Naive B cell (primary cell): Measurements from ENCODE around the gene F2R. TPM values are rescaled to one million over a fixed set of nuclear protein-coding genes. Genes with fewer than 3 reads are reported as not detected.

Source experiments
- ATAC-seq, 2 donors: fragments of 150-1000 bp; cut with Tn5 transposase; 2 replicates each; pipeline ENCODE4 v1.10.0; 2021; ENCODE audit warnings: low read depth in 2 of 2, mild to moderate bottlenecking in 2 of 2, moderate library complexity in 2 of 2
- DNase-seq: peaks from one replicate; pipeline ENCODE4 v3.0.0; 2022
- H3K27ac Mint-ChIP-seq, 6 donors: one replicate each; pipeline ENCODE4 v1.8.0; 2020 to 2022; ENCODE audit warnings: mild to moderate bottlenecking in 6 of 6, mixed read lengths in 6 of 6, moderate library complexity in 5 of 6, inconsistent platforms in 2 of 6
- H3K27me3 Mint-ChIP-seq, 3 donors: one replicate each; pipeline ENCODE4 v1.8.0; 2021 to 2022; ENCODE audit warnings: mixed read lengths in 3 of 3, mild to moderate bottlenecking in 1 of 3
- H3K36me3 Mint-ChIP-seq, 2 donors: one replicate each; pipeline ENCODE4 v1.8.0; 2020 to 2022; ENCODE audit warnings: mixed read lengths in 2 of 2, inconsistent platforms in 1 of 2, mild to moderate bottlenecking in 1 of 2
- H3K4me1 Mint-ChIP-seq, 3 donors: one replicate each; pipeline ENCODE4 v1.8.0; 2020 to 2022; ENCODE audit warnings: mixed read lengths in 3 of 3, inconsistent platforms in 1 of 3, mild to moderate bottlenecking in 1 of 3, moderate library complexity in 1 of 3
- H3K4me3 Mint-ChIP-seq, 8 donors: one replicate each; pipeline ENCODE4 v1.8.0; 2020 to 2022; ENCODE audit warnings: mild to moderate bottlenecking in 8 of 8, mixed read lengths in 8 of 8, moderate library complexity in 8 of 8, inconsistent platforms in 2 of 8
- H3K9me3 Mint-ChIP-seq, 7 donors: one replicate each; pipeline ENCODE4 v1.8.0; 2020 to 2022; ENCODE audit warnings: mixed read lengths in 7 of 7, mild to moderate bottlenecking in 5 of 7, inconsistent platforms in 2 of 7, moderate library complexity in 1 of 7
- polyA plus RNA-seq, 6 donors: library from polyadenylated mRNA; unstranded; fragments of 300-500 nt; fragmentation: Illumina TruSeq; gene quantifications; one replicate each; pipeline ENCODE4 v1.2.3, GENCODE V29; 2021; ENCODE audit warnings: low read depth in 6 of 6

Gene F2R
- polyA plus RNA-seq, 6 donors from 2014 or later = 0.08 to 0.61 (median 0.27) TPM; not detected in 1

DNA sequence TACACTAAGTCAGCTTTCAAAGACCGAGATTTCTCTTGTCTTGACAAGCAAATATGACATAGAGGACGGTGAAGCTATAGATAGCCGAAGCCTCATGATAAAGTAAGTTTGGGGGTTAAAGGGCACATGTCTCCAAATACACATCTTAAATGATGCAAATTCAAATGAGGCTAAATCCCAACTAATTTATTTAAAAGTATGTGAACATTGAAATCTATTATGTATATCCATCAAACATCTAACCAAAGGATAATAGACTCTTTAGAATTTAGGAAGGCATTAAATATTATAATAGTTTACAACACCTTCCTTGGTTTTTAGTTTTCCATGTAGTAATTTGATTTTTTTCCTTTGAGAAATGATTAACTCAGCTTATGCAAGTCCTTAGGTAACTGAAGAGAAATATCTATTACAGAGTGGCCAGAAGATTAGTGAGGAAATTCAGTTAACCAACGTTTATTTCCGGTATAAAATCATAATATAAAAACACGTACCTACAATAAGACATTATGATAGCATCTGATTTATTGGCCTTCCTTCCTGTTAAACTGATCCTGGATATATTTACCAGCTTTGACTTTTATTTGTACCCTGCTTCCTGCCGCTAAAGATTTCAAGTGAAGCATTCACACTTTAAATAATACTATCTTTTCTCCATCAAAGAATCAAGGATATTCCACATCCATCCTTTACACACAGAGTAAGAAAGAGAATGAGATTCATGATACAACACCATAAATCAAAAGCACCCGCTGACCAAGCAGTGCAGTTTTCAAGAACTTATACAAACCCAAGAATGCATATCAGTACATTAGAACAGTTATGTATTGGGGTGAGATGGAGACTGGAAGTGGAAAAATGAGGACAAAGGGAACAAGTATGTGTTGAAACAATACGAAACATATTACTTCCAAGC lies 31.9 kb upstream of the F2R start:
- peak overlapping the region in 4 of 6 donors; percentile 18 to 28 (median 24) for H3K27ac Mint-ChIP-seq
- no peaks in the 10 kb centered on the region for H3K9me3 Mint-ChIP-seq
- H3K36me3 Mint-ChIP-seq = peaks cover 6 to 16% of the 10 kb centered on the region in 2 donors
- ATAC-seq = no peak
- peaks cover 8 to 14% (median 11%) of the 10 kb centered on the region in 3 donors for H3K4me1 Mint-ChIP-seq
- H3K27me3 Mint-ChIP-seq = no peaks in the 10 kb centered on the region
- DNase-seq = no peak
- peak overlapping the region in 2 of 8 donors; percentile 13 to 40 for H3K4me3 Mint-ChIP-seq

- H3K4me3 Mint-ChIP-seq = peak overlapping the region in 3 of 8 donors; percentile 13 to 52 (median 44)
- peaks cover 8 to 14% (median 11%) of the 10 kb centered on the region in 3 donors for H3K4me1 Mint-ChIP-seq
- peaks cover 6 to 16% of the 10 kb centered on the region in 2 donors for H3K36me3 Mint-ChIP-seq
- ATAC-seq (no peak), DNase-seq (no peak)
- no peaks in the 10 kb centered on the region for H3K9me3 Mint-ChIP-seq
- peak overlapping the region in 3 of 6 donors; percentile 13 to 26 (median 22) for H3K27ac Mint-ChIP-seq
- H3K27me3 Mint-ChIP-seq = no peaks in the 10 kb centered on the region
Observed at GRCh38 chr5:76684756-76685519, 31.0 kb upstream of the F2R start.

DNA sequence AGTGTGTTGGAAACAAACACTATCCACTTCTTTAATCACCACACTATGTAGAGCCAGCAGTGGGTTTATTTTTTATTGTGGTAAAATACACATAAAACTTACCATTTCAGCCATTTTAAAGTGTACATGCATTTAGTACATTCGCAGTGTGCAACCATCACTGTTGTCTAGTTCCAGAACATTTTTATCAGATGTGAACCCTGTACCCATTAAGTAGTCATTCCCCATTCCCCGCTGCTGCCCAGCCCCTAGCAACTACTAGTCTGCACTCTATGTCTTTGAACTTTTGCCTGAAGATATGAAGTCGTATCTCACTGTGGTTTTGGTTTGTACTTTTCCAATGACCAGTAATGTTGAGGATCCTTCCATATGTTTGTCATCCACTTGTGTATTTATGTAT lies 30.2 kb upstream of the F2R start:
- Mint-ChIP-seq H3K27me3 (no peaks in the 10 kb centered on the region), H3K36me3 (peaks cover 6 to 16% of the 10 kb centered on the region in 2 donors), H3K4me1 (peaks cover 8 to 14% (median 11%) of the 10 kb centered on the region in 3 donors), H3K4me3 (no peak overlapping the region), H3K27ac (no peak overlapping the region), H3K9me3 (no peaks in the 10 kb centered on the region)
- DNase-seq (no peak), ATAC-seq (no peak)

DNA sequence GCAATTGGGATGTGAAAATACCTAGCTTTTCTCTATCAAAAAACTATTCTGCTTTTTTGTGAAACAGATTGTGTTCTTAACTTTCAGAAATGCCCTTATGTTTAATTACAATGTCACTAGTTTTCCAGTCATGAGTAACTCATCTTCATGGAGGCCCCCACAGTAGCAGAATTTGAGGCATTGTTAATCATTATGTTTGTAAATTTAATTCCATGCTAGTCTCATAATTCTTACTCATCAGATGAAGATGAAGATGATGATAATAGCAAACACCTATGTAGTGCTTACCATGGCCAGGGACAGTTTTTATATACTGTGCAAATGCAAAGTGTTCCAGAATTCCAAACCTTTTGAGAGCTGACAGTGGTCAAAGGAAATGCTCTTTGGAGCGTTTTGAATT lies 27.7 kb upstream of the F2R start:
- H3K4me1 Mint-ChIP-seq = peaks cover 8 to 14% (median 11%) of the 10 kb centered on the region in 3 donors
- no peak overlapping the region for H3K27ac Mint-ChIP-seq
- peaks cover 6 to 16% of the 10 kb centered on the region in 2 donors for H3K36me3 Mint-ChIP-seq
- DNase-seq (no peak), ATAC-seq (no peak)
- H3K27me3 Mint-ChIP-seq = no peaks in the 10 kb centered on the region
- no peaks in the 10 kb centered on the region for H3K9me3 Mint-ChIP-seq
- H3K4me3 Mint-ChIP-seq = no peak overlapping the region

DNA sequence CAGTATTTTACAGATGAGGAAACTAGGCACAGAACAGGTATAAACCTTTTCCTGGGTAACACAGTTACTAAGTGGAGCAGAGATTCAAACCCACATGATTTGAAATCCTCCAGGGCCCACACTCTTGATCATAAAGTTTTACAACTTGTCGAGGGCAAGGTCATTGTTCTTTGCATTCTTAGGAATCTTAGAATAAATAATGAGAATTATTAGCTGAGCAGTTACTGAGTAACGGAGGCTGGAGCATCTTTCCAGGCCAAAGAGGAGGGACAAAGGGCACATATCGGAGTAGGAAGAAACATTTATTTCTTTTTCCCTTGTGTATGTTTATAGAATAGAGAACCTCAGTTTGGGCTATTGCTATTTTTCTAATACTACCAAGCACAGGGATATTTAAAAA lies 27.1 kb upstream of the F2R start:
- Mint-ChIP-seq H3K4me3 (peak overlapping the region in 1 of 8 donors; percentile 43), H3K4me1 (peaks cover 8 to 14% (median 11%) of the 10 kb centered on the region in 3 donors), H3K27ac (no peak overlapping the region), H3K27me3 (no peaks in the 10 kb centered on the region), H3K36me3 (peaks cover 6 to 16% of the 10 kb centered on the region in 2 donors), H3K9me3 (no peaks in the 10 kb centered on the region)
- ATAC-seq (no peak), DNase-seq (no peak)

DNA sequence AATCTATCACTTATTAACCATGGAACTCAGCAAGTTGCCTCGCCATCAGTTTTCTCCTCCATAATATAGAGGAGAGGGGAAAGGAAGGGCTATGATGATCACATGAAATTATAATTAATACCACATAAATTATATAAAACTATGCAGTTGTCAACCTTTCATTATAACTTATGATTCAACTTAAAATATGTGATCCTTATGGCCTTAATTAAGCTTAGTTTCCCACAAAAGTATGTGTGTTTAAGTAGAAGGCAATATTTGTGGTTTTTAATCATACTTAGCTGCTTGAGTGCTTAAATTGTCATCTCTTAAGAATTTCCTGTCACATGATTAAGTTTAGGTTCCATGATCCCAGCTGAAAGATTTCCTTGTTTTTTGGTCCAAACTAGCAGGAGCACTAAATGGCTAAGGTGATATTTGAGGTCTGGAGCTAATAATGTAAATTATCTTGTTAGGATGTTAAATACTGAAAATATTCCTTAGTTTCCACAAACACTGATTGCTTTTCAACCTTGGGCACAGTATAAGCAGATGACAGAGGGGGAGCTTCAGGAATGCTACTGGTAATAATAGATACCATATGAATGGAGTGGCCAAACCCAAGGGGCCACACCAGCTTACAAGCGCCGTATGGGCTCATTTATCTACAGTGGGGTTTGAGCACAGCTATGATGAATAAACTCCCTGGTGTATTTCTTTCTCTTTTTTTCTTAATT lies 26.4 kb upstream of the F2R start:
- H3K36me3 Mint-ChIP-seq = peaks cover 6 to 16% of the 10 kb centered on the region in 2 donors
- no peak overlapping the region for H3K27ac Mint-ChIP-seq
- no peak for ATAC-seq

GRCh38 chr5:76690037-76690679 lies 25.8 kb upstream of the F2R start:
- no peak overlapping the region for H3K27ac Mint-ChIP-seq

More for the DNA sequence above, 26.4 kb upstream of the F2R start:
- DNase-seq = no peak
- H3K4me3 Mint-ChIP-seq = no peak overlapping the region
- no peaks in the 10 kb centered on the region for H3K9me3 Mint-ChIP-seq
- peaks cover 6 to 7% (median 6%) of the 10 kb centered on the region in 3 donors for H3K4me1 Mint-ChIP-seq
- H3K27me3 Mint-ChIP-seq = no peaks in the 10 kb centered on the region

DNA sequence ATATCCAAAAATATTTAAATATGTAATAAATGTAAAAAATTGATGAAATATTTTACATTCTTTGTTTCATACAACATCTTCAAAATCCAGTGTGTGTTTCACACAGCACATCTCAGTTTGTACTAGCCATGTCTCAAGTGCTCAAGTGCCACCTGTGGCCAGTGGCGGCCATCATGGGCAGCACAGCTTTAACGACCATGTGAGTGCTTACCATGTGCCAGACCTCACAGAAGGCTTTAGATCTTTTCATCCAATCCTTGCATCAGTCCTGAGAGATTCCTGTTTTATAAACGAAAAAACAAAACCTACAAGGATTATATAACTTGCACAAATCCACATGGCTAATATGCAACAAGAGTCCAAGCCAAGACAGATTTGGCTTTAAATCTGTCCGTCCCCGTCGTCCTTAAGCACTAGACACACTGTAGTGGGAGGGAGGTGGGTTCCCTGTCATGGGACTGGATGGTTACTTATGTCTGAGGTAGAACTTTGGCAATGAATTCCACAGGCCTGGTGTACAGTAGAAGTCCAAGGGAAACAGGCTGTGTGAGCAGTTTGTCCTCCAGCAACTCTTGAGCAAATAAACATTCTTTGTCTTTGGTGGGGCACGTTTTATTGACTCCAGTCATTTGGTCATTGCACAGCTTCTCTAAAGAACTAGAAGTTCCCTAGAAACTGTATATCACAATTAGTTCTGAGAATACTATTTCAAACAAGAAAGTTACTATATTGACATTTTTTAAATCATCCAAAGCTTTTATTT lies 25.0 kb upstream of the F2R start:
- peaks cover 6 to 18% of the 10 kb centered on the region in 2 donors for H3K36me3 Mint-ChIP-seq
- H3K4me3 Mint-ChIP-seq = no peak overlapping the region
- no peaks in the 10 kb centered on the region for H3K9me3 Mint-ChIP-seq
- DNase-seq = no peak
- no peak for ATAC-seq
- H3K27ac Mint-ChIP-seq = no peak overlapping the region
- H3K4me1 Mint-ChIP-seq = no peaks in the 10 kb centered on the region
- no peaks in the 10 kb centered on the region for H3K27me3 Mint-ChIP-seq

More at GRCh38 chr5:76690037-76690679, 25.8 kb upstream of the F2R start:
- Mint-ChIP-seq H3K4me1 (peaks cover 0 to under 1% (median 0%) of the 10 kb centered on the region in 3 donors), H3K27me3 (no peaks in the 10 kb centered on the region), H3K9me3 (no peaks in the 10 kb centered on the region), H3K4me3 (no peak overlapping the region), H3K36me3 (peaks cover 6 to 19% of the 10 kb centered on the region in 2 donors)
- no peak for DNase-seq
- no peak for ATAC-seq

GRCh38 chr5:76691467-76692273 lies 24.3 kb upstream of the F2R start:
- H3K36me3 Mint-ChIP-seq = peaks cover 5 to 22% of the 10 kb centered on the region in 2 donors
- ATAC-seq (no peak), DNase-seq (no peak)
- peak overlapping the region in 1 of 6 donors; percentile 65 for H3K27ac Mint-ChIP-seq
- no peaks in the 10 kb centered on the region for H3K27me3 Mint-ChIP-seq
- H3K9me3 Mint-ChIP-seq = no peaks in the 10 kb centered on the region
- no peaks in the 10 kb centered on the region for H3K4me1 Mint-ChIP-seq
- no peak overlapping the region for H3K4me3 Mint-ChIP-seq

- Mint-ChIP-seq H3K4me3 (no peak overlapping the region), H3K27me3 (no peaks in the 10 kb centered on the region), H3K4me1 (no peaks in the 10 kb centered on the region), H3K36me3 (peaks cover 0 to 18% of the 10 kb centered on the region in 2 donors), H3K9me3 (no peaks in the 10 kb centered on the region), H3K27ac (no peak overlapping the region)
- DNase-seq (no peak), ATAC-seq (no peak)
Observed at GRCh38 chr5:76692274-76692540, 23.7 kb upstream of the F2R start.

DNA sequence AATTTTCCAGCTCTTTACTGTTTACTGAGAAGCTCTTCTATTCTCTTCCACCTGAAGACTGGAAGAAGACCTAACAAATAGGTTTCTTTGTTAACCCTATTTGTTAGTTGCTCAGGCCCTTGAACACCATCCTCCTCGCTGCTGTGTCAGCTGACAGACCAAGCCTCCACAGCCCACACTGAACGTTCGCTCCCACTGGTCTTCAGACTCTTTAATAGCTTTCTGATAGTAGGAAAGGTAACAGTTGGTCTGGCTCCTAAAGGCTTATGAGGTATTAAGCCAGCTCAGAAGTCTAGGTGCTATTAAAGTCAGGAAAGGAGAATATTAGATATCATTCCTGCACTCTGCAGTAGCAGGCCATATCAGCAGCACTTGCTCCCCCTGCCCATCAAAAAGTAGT lies 23.3 kb upstream of the F2R start:
- Mint-ChIP-seq H3K27me3 (no peaks in the 10 kb centered on the region), H3K36me3 (peaks cover 0 to 16% of the 10 kb centered on the region in 2 donors), H3K4me3 (no peak overlapping the region), H3K9me3 (no peaks in the 10 kb centered on the region), H3K4me1 (no peaks in the 10 kb centered on the region), H3K27ac (no peak overlapping the region)
- ATAC-seq (no peak), DNase-seq (no peak)

GRCh38 chr5:76693141-76693540 lies 22.8 kb upstream of the F2R start:
- peaks cover 0 to 12% of the 10 kb centered on the region in 2 donors for H3K36me3 Mint-ChIP-seq
- no peak overlapping the region for H3K4me3 Mint-ChIP-seq
- no peak overlapping the region for H3K27ac Mint-ChIP-seq
- H3K27me3 Mint-ChIP-seq = no peaks in the 10 kb centered on the region
- H3K4me1 Mint-ChIP-seq = no peaks in the 10 kb centered on the region
- DNase-seq (no peak), ATAC-seq (no peak)
- no peaks in the 10 kb centered on the region for H3K9me3 Mint-ChIP-seq
